GM21423 (cell line): Measurements from ENCODE around the gene MOB1B.
"Not testable (repeated sequence)": the region's sequence is repeated elsewhere in the genome, so short reads cannot be mapped to it uniquely, and the experiment has no call there.

Experiments used
- ATAC-seq: cut with Tn5 transposase; IDR thresholded peaks from one replicate; pipeline ENCODE4 v1.9.1; 2021; ENCODE audit warnings: mild to moderate bottlenecking, moderate library complexity; ENCODE audit not compliant: unreplicated experiment

The MOB1B gene

GRCh38 chr4:70901984-70902576 lies at the start of gene MOB1B:
TSS of gene MOB1B (plus strand) at chr4:70902369. CDS start at chr4:70902537, 168 bp downstream.
- ATAC-seq, result peak; percentile 96

DNA sequence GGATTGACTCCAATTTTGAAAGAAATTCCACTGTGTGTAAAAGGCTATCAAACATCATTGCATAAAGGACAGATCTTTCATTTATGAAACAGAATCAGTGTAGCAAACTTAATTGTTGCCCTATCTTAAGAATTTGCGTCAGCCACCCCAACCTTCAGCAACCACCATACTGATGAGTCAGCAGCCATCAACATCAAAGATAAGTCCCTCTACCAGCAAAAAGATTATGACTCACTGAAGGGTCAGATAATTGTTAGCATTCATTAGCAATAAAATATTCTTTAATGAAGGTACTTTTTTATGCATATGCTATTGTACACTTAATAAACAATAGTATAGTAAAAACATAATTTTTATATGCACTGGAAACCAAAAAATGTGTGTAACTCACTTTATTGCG lies 46.7 kb upstream of the MOB1B start:
- ATAC-seq, result no peak

- no peak for ATAC-seq
Observed at GRCh38 chr4:70858454-70858853, 43.7 kb upstream of the MOB1B start.

GRCh38 chr4:70859066-70859465 lies 43.1 kb upstream of the MOB1B start:
- ATAC-seq, result no peak

DNA sequence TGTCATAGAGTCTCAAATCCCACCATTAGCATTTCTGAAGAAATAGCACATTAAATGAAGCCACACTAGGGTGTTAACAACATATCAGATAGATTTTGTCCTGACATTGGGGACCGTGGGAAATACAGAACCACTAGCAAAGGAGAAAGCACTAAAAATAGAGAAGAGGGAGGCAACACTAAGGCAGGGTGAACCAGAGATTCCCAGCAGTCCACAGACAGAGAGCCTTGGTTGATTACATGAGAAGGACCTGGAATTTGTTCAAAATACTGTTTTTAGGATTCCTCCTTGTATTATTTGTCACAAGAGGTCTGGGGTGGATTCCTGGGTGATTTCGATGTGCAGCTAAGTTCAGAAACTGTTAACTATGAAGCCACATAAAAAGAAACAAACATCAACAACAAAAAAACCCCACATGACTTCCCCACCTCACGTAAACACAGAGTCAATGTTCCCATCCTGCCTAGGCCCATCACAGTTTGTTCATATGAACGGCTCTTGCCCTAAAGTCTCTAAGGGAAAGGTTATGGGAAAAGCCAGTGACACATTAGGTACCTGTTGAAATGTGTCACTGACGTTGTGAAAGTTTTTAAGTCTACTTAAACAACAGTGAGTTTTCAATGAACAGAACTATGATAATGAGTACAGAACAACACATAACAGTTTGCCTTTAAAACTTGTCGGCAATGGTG lies 38.9 kb upstream of the MOB1B start:
- ATAC-seq, result peak; percentile 56

- ATAC-seq, result no peak
Observed at GRCh38 chr4:70868778-70869177, 33.4 kb upstream of the MOB1B start.

DNA sequence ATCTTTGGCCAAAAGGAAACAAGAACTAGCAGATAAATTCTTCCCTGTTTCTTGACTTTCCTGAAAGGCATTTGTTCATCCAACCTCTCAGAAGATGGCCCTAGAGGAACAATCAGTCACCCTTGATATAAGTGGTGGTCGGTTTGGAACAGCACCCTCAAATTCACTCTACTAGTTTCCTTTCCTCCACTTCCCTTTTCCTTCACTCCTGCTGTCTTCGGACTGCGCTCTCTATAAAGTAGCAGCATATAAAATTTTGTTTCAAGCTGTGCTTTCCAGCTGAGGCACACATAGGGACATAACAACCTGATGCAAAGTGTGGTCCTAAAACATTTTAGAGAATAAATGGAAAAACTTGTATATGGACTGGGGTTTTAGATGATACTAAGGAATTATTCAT lies 29.0 kb upstream of the MOB1B start:
- no peak for ATAC-seq

DNA sequence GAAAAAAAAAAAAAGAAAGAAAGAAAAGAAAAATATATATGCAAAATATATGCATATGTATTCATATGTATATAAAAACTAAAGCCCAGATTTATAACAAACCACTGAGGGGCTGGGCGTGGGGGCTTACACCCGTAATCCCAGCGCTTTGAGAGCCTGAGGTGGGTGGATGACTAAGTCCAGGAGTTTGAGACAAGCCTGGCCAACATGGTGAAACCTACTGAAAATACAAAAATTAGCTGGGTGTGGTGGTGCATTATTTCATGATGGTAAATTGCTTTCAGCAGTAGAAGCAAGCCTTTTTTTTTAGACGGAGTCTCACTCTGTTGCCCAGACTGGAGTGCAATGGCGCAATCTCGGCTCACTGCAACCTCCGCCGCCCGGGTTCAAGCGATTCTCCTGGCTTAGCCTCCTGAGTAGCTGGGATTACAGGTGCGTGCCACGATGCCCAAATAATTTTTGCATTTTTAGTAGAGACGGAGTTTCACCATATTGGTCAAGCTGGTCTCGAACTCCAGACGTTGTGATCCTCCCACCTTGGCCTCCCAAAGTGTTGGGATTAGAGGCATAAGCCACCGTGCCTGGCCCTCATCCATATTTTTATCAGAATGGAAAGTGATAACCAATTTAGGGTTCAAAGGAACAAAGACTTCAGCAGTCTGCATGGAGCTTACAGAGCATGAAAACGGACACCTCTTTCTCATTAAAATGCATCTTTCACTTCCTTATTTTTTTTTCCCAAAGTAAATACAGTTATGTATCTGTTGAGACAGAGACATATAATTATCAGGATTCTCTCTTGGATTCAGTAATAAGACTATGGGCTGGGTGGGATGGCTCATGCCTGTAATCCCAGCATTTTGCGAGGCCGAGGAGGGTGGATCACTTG lies 27.7 kb upstream of the MOB1B start:
- peak; percentile 69 for ATAC-seq

GRCh38 chr4:70877556-70877955 lies 24.6 kb upstream of the MOB1B start:
- no peak for ATAC-seq

GRCh38 chr4:70880739-70881138 lies 21.4 kb upstream of the MOB1B start:
- ATAC-seq, result no peak

- no peak for ATAC-seq
Observed at GRCh38 chr4:70885174-70885573, 17.0 kb upstream of the MOB1B start.

DNA sequence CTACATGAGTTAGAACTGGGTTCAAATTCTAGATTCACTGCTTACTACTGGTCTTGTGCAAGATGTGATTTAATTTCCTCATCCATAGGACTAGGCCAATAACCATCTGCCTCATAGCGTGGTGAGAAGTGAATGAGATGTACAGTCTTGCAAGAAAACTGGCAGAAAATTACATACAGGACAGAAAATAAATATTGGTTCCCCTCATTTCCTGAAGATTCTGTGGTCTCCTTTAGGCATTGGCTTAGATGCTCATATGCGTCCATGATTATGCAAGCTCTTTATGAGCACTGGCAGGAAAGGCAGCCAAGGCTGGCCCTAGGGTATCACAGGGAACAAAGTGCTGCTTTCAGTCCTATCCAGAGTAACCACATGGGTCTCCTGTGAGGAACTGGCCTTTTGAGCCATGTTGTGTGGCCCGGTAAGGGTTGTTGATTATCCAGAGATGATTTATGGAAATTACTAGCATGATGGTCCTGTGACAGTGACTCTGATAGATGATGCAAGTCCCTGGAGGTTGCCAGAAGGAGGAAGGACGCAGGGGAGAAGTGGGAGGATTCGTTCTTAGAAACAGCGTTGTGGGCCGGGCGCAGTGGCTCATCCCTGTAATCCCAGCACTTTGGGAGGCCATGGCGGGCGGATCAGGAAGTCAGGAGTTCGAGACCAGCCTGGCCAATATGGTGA lies 9.9 kb upstream of the MOB1B start:
- no peak for ATAC-seq

DNA sequence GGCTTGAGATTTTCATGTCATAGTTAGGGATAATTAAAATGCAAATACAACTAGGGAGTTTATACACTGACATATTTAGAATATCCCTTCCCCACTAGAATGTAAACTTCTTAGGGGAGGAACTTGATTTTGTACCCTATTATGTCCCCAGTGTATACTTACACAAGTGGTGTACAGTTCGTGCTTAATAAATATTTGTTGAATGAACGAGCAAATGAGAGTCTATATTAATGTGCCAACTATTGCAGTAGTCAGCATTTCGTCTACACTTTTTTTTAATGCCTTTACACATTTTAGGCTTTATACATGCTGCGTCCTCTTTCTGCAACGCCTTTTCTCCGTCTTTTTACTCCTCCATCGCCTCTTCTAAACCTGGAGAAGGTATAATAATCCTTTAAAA lies 8.4 kb upstream of the MOB1B start:
- no peak for ATAC-seq

DNA sequence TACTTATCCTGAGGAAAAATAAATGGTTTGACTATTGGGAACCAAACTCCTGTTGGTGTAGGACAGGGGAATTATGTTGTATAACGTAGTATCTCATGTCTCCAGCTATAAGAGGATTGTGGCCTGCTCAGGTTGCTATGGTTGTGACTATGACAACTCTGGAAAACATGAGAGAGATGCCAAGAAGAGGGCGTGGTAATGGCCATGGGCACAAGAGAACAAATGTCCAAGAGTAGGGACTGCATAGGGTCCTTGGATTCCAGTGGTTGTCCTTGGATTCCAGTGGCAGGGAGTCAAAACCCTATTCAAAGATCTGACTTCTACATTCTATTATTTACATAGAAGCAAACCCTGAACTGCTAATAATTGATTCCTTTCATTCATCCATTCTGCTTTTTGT lies 6.8 kb upstream of the MOB1B start:
- ATAC-seq, result no peak

- ATAC-seq, result peak; percentile 90
Observed at GRCh38 chr4:70895811-70896491, 6.2 kb upstream of the MOB1B start.

DNA sequence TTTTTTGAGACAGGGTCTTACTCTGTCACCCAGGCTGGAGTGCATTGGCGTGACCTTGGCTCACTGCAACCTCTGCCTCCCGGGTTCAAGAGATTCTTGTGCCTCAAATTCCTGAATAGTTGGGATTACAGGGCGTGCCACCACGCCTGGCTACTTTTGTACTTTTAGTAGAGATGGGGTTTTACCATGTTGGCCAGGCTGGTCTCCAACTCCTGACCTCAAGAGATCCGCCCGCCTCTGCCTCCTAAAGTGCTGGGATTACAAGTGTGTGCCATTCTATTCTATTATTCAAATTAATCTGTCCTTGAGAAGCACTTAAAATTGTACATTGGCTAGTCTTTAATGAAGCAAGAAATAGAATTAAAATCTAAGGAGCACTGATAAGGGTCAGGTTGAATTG lies 3.6 kb upstream of the MOB1B start:
- not testable (repeated sequence) for ATAC-seq

DNA sequence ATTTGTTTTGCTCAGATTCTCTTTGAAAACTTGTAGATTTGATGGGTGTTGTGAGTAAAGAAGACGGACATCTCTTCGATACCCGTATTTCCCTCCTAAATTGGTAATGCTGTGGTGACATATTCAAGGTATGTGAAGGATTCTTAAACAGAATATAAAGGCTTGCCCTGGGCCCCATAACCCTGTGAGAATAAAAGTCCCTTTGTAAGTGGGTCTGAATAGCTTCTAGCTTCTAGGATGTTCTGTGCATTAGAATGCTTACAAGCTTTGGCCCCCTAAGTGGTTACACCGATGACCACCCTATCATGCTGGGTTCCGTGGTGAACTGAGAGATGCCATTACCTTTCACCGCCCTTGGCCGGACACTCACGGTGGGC lies 574 bp upstream of the MOB1B start:
- no peak for ATAC-seq

DNA sequence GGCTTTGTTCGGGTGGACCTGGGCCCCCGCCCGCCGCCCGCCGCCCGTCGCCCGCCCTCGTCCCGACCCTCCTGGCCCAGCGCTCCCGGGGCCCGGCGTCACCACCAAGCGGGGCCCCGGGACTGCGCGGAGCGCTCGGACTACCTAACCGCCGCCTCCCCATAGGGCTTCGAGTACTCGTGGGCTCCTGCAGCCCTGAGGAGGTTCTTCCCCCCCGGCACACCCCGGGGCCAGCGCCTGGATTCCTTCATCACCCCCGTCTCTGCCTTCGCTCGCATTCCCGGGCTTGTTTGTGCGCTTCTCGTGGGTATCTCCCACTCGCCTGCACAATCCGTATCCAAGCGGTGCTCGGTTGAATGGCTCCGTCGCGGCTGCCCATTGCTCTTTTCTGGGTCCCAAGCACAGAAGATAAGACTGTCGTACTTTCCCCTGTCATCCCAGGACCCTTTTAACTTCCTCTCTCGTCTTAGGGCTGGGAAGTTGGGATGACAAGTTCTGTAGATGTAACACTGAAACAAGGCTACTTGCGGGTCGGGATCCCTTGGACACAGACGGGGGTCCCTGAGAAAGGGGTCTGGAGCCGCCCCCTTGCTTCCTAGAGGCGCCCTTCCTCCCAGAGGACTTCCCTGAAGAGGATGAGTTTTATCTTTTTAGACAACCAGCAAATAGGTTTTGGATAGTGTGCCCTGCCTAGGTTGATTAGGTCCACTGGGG lies 565 bp downstream of the MOB1B start:
- ATAC-seq, result peak; percentile 37

GRCh38 chr4:70903291-70903603 lies 1.1 kb downstream of the MOB1B start:
- ATAC-seq, result peak; percentile 2

GRCh38 chr4:70908993-70909556 lies 6.9 kb downstream of the MOB1B start:
- peak; percentile 47 for ATAC-seq
